Lung microvascular endothelial cell (primary cell): ENCODE data around the gene LANCL1. TPM values are rescaled to one million over a fixed set of nuclear protein-coding genes. Genes with fewer than 3 reads are reported as not detected.

Source experiments
- DNase-seq, 2 donors: peaks; one replicate each; pipeline versions ENCODE4 v3.0.0 to v3.0.0-alpha.2; 2010; ENCODE audit warnings: low read depth in 2 of 2
- total RNA-seq: library from RNA; depleted of rRNA; stranded (reverse); fragments of >200 nt; gene quantifications from 2 replicates; pipeline ENCODE4 v1.2.1, GENCODE V29; 2014

Gene LANCL1
- total RNA-seq, 1 donor from 2014 or later = 18.1 TPM

GRCh38 chr2:210399440-210400041 lies 77.0 kb downstream of the LANCL1 start:
- peak; percentile 14 to 37 for DNase-seq

- no peak for DNase-seq
Observed at GRCh38 chr2:210392469-210392881, 84.1 kb downstream of the LANCL1 start.

- DNase-seq = no peak
Observed at GRCh38 chr2:210389856-210390255, 86.7 kb downstream of the LANCL1 start.

GRCh38 chr2:210388148-210388547 lies 88.4 kb downstream of the LANCL1 start:
- DNase-seq = no peak

- no peak for DNase-seq
Observed at GRCh38 chr2:210387074-210387473, 89.5 kb downstream of the LANCL1 start.

Other genes with a start within 250 kb of the LANCL1 start
- gene MYL1, start 161.6 kb downstream of the LANCL1 start, total RNA-seq = not detected in 2 replicates
- 0.44 and 0.60 TPM in 2 replicates for gene CPS1, start 79.8 kb upstream of the LANCL1 start, total RNA-seq